HG02943 (cell line): Measurements from ENCODE around the gene CELF4.

ENCODE experiments used
- ATAC-seq: cut with Tn5 transposase; IDR thresholded peaks from one replicate; pipeline ENCODE4 v1.9.1; 2021; ENCODE audit warnings: mild to moderate bottlenecking, low read depth, moderate library complexity; ENCODE audit not compliant: unreplicated experiment

The CELF4 gene

DNA sequence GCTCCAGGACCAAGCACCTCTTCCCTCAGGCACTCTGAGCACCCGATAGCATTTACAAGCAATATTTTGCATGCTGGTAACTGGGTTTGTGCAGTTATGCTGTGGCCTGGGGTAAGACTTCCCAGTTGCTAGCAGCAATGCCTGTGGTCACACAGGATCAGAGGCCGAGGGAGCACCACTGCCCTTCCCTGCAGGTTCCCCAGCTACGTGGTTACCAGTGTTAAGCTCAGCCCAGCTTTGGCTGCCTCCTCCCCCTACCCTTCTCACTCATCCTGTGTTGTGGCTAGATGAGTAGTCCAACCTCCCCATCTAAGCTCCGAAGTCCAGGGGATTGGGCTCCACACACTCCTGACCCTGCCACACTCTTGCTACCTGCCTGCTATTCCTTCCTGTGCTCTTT, 141.1 kb downstream of the CELF4 start:
- no peak for ATAC-seq

DNA sequence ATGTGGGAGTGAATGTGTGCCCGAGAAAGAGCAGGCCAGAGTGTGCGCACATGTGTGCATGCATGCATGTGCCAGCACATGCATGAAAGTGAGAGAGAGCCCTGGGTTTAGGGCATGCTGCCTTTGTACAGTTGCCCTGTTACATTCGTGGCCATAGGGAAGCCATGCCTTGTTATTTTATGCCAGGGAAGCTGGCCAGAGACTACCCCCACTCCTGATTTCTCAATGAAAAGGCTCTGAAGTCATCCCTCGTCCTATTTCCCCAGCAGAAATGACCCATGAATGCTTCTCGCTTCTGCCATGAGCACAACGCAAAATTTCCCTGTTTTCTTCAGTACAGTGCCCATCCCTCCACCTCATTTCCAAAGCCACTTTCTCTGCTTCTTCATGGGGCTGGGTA, 143.0 kb downstream of the CELF4 start:
- no peak for ATAC-seq

DNA sequence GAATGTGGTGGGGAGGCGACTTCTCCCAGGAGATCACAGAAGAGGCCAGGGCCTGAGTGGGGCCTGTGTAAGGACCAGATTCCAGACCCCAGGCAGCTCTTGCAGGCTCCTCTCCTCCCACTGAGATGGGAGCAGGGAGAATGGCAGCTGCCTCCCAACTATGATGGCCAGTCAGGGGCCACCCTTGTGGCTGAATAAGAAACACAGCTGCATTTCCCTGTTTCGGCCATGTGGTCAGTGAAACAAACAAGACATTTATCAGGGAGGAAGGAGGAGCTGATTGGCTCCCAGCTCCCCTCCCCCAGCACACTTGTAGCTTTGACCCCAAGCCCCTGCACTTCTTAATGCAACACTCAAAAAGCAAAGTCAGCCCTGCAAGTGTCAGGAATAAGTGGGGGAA, 143.5 kb downstream of the CELF4 start:
- ATAC-seq, result no peak

DNA sequence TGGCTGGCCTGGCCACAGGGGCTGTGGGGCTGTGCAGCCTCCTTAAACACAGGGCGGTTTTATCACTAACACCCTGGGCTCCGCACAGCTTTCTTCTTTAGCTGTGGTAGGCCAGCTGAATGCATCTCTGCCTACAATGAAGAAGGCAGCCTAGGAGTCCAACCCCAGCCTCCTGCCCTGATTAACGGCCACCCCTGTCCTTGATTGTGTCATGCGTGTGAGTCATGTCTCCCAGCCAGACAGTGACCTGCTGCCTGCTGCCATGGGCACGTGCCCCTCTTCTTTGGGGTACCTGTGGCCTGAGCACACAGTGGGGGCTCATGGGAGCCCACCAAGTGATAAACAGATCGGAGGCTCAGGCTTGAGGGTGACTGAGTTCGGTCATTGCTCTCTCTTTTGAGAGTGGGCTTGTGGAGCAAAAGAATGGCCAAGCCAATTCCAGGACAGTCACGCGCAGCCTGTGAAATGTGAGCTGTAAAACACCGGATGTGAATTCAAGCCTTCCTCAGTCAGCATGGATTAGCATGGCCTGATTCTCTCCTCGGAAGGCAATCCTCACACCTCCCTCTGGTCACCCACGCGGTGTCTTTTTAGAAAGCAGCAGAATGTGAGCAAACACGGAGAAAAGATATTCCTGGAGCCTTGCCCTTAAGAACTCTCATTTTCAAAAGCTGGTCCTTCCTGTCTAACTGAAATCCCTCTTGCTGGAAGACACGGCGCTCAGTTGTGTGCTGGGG, 144.1 kb downstream of the CELF4 start:
- no peak for ATAC-seq

DNA sequence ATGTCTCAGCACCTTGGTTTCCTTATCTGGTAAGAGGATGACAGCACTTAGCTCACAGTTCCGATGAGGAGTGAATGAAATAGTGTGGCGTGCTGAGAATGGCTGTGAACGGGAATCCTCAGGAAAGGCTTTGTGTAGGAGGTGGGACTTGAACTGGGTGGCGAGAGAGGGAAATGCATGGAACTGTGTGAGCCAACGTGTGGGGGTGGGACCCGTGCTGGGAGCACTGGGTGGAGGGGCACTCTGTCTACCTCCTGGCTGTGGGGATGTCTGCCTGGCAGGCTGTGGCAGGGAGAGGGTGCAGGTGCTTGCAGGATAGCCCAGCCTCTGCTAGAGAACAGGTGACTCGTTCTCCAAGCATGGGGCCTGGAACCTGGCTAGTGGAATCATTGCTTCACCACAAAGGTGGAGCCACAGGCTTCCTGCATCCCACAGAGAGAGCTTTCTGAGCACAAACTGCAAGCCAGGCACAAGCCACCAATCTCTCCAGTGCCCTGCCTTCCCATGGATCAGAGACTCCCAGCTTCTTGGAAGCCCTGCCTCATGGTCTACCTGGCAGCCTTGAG, 145.2 kb downstream of the CELF4 start:
- ATAC-seq, result no peak

DNA sequence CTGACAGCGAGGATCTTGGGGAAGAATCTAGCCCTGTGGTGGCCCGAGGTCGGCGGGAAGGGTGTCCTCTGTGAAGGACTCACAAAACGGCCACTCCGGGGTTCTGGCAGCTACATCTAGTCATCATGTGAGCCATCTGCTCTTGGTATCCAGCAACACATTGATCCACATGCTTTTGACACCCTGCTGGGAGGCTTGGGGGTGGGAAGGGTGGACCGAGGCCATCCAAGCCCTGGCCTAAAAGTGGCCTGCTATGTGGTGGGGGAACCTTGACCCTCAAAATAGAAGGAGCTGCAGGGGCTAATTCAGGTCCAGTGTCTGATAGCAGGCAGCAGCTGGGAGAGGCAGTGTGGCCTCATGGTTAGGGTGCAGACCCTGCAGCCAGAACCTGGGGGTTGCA, 145.7 kb downstream of the CELF4 start:
- ATAC-seq, result no peak

DNA sequence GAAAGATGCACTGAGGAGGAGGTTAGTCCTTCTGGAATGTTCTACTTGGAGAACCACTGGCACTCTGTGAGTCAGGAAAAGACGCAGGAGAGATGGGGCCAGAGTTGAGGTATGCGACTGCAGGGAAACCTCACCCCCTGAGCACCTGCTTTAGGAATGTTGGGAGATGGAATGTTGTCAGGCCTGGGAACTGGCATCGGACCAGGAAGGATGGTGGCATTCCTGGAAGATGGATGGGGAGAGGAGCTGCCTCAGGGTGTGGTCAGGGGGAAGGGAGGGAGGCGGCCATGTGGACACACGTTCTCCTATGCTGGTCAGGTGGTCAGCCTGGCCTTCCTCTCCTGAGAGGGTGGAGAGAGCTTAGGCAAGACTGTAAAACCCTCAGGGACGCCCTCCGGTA, 146.3 kb downstream of the CELF4 start:
- ATAC-seq, result no peak

DNA sequence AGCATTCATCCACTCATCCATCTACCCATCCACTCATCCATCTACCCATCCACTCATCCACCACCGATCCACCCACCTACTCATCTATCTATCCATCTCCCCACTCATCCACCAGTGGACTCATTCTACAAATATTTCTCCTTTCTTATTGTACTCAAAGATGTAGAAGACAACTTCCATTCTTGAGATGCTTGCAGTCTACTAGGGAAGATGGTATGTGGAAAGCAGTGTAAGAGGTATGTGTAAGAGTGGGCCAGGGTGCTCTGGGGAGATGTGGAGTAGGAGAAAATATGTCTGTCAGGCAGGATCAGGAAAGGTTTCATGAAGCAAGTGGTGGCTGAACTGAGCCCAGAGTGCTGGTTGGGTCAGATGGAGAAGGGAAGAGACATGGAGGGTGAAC, 150.8 kb downstream of the CELF4 start:
- ATAC-seq, result no peak

DNA sequence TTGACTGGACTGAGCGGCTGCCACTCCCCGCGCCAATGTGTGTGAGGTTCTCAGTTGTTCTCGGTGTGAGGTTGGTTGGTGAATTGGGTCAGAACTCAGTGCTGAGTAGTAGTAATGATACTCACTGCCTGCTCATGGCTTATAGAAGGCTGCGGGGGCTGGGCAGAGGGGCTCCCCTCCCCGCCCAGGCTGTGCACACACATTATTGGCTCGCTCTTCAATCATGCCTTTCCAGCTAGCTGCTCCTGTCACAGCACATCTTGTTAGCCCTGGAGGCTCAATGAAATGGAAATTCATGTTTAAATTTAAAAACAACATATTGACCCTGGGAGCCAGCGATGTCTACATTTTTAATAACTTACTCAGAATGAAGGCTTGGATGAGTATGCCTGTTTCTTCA, 152.8 kb downstream of the CELF4 start:
- no peak for ATAC-seq

DNA sequence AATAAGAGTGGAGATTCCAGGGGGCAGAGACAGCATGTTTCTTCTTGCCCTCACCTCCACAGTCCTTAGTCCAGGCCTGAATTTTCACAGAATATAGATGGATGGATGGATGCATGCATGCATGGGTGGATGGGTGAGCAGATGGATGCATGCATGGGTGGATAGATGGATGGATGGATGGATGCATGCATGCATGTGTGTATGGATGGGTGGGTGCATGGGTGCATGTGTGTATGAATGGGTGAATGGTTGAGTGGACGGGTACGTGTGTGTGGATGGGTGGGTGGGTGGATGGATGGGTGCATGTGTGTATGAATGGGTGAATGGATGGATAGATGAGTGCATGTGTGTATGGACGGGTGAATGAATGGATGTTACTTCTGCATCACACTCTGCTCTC, 153.3 kb downstream of the CELF4 start:
- no peak for ATAC-seq

DNA sequence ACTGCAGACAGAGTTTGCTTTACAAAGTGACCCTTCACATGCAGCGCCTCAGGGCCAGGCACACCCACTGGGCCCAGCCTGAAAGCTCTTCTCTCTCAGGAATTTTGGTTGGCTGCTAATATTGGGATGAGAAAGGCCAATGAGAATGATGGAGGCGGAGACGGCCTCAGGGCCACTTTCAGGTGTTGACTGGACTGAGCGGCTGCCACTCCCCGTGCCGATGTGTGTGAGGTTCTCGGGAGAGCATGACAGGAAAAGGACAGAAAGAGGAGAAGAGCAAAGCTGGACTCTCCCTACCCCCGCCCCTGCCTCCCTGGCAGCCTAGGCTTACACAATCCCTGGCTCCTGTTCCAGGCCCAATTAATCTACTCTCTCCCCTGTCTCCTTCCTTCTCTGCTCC, 155.7 kb downstream of the CELF4 start:
- no peak for ATAC-seq

DNA sequence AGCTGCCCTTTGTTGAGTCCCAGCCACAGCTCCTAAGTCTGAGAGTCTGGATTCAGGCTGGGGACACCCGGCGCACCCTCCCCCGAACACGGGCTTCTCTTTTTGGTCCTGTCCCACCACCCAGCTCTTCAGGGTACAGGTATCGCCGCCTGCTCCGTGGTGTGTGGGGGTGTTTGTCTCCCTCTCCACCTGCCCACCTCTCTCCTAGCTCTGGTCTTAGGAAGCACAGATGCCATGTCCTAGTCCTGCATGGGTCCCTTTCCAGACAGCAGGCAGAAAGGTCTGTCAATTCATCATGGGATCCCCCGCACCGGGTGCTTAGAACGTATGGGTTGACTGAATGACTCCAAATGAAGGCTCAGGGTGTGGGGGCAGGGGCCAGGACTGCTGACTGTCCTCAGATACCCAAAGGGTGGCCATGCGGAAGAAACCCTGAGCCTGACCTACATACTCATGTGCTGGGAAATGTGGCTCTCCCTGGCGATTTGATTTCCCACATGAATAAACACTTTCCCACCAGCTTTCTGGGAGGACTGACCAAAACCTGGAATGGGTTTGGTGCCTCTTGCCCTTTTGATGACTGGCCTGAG, 156.8 kb downstream of the CELF4 start:
- ATAC-seq, result no peak

DNA sequence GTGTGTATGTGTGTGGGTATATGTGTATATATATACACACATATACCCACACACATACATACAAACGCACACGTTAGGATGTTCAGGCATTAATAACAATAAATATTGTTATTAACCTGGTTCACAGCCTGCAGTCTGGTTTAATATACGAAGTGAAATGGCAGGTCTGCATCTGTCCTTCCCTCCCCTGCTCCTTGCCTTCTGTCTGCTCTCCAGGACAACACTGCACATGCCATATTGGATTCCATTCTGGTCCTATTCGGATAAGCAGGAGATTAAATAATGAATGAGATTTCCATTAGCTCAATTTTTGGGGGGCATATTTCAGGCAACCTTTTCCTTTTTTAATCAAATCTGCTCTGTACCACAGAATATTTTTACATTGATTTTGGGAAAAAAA, 158.0 kb downstream of the CELF4 start:
- no peak for ATAC-seq

DNA sequence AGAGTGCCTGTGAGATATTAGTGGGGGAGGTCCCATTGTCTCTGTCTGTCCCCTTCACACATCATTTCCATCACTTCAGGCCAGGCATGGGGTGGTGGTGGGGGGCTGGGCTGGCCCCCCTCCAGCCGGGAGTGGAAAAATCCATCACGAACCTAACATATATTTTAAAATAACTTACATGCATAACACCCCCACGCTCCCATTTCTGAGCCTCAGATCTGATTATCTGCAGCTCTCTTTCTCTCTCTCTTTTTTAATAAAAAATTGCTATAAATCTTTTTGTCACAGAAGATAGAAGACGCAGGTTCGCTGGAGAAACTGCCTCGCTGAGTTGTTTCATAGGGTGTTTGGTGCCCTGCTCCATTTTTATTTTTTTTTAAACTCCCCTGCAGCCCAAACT, 159.8 kb downstream of the CELF4 start:
- no peak for ATAC-seq

DNA sequence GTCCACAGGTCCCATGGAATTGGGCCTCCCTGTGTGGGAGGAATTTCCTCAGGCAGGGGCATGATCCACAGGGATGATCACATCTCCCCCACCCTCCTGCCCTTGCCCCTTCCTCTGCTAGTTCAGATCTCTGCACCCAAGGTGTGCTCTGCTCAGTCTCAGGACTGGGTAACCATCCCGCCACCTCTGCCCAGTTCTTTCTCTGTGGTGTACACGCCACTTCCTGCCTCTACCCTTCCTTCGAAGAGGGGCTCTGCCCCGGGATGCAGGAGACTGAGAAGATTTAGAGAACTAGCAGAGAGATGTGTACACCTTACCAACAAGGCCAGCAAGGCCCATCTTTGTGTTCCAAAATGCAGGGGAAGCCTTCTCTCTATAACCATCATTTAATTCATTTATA, 160.4 kb downstream of the CELF4 start:
- ATAC-seq, result no peak

DNA sequence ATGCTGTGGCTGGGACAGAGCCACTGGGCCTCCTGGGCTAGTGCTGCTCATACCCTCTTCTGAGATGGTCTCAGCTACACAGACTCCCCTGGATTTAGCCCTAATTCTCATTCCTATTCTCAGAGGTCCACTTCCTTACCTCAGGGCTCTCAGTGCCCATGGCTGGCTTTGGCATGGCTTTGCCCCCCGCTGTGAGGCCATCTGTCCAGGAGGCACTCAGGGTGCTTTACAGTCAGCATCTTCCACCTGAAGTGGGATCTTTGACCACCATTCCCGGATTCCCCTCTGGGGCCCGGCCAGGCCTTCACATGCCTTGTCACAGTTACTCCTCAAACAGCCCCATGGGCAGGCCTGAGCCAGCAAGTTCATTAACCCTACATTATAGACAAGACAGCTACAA, 161.8 kb downstream of the CELF4 start:
- no peak for ATAC-seq

DNA sequence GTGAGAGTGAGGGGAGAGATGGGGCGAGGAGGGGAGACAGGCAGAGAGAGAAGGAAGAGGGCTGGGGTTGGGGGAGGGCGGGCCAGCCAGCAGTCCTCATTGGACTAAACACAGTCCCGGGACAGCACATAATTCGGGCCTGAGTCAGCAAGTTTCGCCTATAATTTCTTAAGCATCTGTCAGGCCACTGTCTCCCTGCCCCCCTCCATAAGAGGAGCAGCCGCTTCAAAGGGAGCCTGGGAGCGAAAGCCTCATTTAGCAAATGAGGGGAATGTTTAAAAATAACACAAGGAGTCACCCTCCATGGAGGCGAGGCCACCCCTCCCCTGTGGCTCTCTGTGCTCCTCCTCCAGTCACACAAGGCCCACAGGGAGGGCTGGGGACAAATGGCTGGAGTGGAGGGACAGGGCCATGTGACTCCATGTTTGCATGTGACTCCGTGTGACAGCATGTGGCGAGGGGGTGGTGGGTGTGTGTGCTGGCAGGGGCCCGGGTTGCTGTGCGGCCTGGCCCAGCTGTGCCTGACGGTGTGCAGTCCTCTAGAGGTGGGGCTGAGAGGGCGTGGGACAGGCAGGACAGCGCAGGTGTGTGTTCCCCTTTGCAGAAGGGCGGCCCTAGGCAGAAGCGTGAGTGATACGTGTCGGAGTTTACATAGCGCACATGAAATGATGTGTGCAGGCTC, 162.4 kb downstream of the CELF4 start:
- ATAC-seq, result no peak

DNA sequence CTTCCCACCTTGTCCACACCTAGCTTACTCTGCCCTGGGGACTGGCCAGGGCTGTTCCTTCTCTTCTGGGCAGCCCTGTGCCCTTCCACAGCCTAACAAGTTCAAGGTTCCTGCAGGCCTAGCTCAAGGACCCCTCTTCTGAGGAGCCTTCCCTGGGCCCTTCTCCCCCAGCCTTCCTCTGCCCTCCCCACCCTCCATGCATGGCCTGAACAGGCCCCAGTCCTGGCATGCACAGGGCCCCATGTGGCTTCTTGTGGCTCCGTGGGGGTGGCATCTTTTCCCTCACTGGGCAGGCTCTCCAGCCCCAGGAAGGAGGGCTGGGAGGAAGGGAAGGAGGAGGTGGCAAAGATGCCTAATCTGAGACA, 162.9 kb downstream of the CELF4 start:
- ATAC-seq, result no peak

DNA sequence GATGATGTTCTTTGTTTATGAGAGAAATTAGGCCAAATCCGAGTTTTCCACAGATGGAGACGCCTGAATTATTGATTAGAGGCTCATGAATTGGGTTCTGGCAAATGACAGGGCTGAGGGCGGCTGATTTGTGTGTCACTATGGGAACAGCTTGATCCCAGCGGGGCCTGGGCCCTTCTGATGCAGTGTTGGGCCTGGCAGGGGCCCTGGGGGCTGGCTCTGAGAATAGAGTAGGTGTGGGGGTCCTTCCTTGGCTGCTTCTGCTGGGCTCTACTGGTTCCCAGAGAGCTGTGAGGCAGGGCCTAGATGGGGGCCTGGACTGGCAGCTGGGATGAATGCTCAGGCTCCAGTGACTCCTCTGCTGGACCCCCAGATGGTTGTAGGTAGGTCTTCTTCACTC, 164.8 kb downstream of the CELF4 start:
- ATAC-seq, result no peak

DNA sequence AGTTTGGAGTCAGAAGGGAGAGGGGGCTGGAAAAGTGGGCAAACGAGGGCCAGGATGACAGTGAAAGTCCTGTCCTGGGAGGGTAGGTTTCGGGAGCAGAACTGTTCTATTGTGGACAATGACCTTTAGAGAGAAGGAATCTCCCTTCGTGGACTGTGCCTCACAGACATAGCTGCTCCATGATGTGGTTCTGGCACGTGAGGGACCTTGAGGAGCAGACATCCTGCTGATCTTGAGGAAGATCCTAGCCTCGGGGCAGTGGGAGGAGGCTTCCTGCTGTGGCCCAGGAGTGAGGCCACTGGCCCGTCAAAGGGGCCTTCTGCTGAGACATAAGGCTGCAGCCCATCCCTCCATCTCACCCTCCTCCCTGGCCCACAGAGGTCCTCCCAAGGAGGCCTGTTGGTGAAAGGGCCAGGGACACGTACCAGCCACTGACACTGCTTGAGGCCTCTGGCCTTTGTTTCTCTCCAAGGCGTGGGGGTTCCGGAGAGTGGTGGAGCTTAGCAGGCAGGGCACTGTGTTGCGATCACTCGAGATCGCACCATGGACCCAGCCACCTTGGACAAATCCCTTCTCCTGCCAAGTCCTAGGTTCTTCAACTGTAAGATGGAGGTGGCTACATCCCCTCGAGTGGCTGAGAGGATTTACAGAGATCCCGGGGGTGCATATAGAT, 167.2 kb downstream of the CELF4 start:
- no peak for ATAC-seq

DNA sequence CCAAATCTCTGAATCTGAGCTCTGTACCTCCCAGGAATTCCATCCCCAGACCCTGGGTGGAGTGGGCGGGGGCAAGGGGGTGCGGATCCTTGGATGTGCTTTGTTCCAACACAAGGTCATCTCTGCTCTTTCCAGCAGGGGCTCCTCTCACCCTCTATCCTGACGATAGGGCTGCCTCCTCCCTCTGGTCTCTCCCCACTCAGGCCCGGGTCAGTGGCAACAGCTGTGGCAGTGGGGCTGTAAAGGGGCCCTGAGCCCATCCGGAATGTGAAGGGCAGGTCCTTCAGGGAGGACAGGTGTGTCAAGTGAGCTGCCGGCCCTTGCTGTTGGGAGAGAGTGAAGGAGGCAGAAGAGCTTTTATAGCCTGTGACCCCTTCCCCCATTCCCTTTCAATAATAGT, 167.8 kb downstream of the CELF4 start:
- no peak for ATAC-seq
